NT2/D1 (cell line): Measurements from ENCODE around the gene PLCB1.

Experiments
- YY1 ChIP-seq: IDR thresholded peaks from 2 replicates; pipeline ENCODE4 v1.6.1; 2011; ENCODE audit not compliant: insufficient read length, insufficient read depth
- ZNF274 ChIP-seq: IDR thresholded peaks from 2 replicates; pipeline ENCODE4 v1.6.1; 2011; ENCODE audit warnings: mild to moderate bottlenecking, low read depth, low read length

- TF ChIP-seq ZNF274 (no peak), YY1 (no peak)
Observed at GRCh38 chr20:8130840-8131526, 1.1 kb upstream of the PLCB1 start.
